M059J (cell line): ENCODE measurements around the gene TCIRG1. TPM values are rescaled to one million over a fixed set of nuclear protein-coding genes. Genes with fewer than 3 reads are reported as not detected.

Source experiments
- DNase-seq: peaks from one replicate; pipeline ENCODE4 v3.0.0-alpha.2; 2012; ENCODE audit warnings: low read depth
- total RNA-seq: library from RNA; depleted of rRNA; stranded (reverse); fragments of >200 nt; shearing (Covaris generic); gene quantifications from 2 replicates; pipeline ENCODE4 v1.2.3, GENCODE V29; 2014

Gene TCIRG1
- total RNA-seq, 1 experiment from 2014 or later = 33.9 TPM

DNA sequence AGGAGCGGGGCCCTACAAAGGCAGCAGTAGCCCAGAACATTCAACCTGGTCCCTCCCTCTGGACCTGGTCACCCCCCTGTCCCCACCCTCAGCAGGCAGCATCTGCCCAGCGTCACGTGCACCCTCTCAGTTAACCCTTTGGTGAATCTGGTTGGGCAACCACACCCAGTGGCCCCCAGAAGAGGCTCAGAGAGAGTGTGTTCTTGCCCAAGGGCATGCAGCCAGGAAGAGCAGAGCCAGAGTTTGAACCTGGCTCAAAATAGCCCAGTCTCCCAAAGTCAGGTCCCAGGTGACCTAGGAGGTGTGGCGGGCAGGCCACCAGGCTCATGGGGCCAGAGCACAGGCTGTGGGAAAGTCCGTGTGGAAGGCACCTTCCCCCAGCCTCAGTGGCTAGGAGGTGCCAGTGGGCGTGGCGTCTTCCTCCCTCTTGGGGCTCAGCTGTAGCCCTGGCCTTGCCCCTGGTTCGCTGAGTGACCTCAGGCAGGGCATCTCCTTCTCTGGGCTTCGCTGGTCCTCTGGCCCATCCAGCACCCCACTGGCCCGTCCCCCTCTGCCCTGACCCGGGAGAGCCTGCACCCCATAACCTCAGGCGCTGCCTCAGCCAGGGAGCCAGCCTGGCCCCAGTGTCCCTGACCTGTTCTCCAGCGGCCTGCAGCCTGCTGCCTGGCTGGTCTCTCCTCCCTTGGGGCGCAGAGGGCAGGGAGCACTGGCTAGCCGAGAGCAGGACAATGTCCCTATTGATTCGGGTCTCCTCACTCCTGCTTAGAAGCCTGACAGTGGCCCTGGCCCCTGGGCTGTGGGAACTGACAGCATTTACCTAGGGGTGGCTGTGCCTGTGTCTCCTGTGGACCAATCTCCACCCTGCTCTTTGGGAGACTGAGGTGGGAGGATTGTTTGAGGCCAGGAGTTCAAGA lies 21.7 kb upstream of the TCIRG1 start:
- DNase-seq = no peak

DNA sequence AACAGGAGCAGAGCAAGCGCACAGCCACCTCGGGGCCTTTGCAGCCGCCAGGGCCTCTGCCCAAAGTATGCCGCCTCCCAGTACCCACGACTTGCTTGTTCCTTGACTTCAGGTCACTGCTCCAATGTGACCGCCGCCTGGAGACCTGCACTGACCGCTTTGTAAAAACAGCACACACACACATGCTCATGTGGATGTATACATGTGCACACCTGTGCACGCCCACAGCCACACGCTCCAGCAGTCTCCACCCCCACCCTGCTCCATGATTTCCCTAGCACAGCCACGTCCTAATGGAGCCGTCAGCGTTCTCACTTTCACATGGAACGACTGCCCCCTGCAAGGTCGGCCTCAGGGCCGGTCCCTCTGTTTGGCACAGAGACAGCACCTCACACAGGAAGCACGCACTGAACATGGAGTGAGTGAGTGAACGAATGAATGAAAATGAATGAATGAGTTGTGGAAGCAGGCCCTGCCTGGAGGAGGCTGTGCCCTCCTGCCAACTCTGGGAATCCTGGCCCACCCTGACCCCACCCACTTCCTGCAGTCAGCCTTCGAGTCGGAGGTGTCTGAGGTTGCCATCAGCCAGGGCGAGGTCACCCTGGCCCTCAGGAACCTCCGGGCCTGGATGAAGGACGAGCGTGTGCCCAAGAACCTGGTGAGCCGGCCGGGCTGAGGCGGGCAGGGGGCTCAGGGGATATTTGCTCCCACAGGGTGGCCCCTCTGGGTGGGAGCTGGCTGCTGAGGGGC lies 20.7 kb upstream of the TCIRG1 start:
- DNase-seq = no peak

DNA sequence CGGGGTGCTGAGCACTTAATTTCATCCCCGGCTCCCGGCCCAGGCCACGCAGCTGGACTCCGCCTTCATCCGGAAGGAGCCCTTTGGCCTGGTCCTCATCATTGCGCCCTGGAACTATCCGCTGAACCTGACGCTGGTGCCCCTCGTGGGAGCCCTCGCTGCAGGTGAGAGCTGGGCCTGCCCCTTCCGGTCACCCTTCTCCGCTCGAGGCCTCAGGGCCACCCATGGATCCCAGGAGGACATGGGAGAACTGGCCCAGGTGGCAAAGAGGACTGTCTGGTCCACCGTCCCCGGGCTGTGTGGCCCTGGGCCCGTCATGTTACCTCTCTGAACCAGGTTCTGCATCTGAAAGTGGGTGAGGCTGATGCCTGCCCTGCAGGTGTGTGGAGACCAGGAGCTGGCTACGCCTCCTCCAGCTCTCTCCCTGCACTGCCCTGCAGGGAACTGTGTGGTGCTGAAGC lies 20.1 kb upstream of the TCIRG1 start:
- DNase-seq = no peak

DNA sequence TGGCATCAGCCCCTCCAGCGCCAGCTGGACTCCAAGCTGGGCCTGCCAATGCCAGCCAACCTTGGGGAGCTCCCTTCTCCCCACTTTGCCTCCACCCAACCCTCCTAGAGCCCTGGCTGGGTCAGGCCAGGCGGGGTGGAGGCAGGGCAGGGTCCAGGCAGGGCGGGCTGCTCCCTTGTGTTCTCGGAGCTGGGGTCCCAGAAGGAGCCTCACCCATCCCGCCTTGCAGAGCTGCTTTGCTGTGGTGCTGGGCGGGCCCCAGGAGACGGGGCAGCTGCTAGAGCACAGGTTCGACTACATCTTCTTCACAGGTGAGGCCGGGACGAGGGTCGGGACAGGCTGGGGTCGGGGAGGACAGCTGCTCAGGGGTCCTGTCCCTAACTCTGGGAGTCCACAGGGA lies 19.3 kb upstream of the TCIRG1 start:
- DNase-seq = no peak

DNA sequence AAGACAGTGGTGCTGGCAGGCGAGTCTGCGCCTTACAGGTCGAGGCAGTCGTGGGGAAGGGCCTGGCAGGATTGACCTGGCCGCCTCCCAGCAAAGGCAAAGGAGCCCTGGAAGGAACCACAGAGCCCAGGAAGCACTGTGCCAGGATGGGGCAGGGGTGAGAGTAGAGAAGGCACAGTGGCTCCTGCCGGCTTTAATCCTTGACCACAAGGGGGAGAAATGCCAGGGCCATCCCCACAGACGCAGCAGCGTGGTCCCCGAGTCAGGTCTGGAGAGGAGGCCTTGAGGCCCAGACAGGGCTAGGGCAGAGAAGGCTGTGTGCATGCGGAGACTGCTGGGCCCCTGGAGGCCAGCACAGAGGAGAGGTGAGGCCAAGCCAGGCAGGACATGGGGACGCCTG lies 18.2 kb upstream of the TCIRG1 start:
- DNase-seq = peak; percentile 84

DNA sequence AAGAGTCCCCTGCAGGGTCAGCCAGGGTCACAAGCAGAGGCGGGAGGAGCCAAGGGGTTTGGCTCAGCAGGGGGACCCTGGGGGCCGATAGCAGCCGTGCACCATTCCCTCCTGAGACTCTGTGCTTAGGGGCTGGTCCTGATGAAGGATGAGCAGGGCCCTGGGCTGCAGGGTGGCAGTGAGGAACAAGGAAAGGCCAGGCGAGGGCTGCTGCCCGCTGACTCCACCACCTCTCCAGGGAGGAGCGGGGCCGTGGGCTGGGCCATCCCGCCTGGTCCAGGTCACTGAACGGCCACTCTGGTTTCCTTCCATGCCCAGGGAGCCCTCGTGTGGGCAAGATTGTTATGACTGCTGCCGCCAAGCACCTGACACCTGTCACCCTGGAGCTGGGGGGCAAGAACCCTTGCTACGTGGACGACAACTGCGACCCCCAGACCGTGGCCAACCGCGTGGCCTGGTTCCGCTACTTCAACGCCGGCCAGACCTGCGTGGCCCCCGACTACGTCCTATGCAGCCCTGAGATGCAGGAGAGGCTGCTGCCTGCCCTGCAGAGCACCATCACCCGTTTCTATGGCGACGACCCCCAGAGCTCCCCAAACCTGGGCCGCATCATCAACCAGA lies 17.5 kb upstream of the TCIRG1 start:
- DNase-seq = peak; percentile 63

DNA sequence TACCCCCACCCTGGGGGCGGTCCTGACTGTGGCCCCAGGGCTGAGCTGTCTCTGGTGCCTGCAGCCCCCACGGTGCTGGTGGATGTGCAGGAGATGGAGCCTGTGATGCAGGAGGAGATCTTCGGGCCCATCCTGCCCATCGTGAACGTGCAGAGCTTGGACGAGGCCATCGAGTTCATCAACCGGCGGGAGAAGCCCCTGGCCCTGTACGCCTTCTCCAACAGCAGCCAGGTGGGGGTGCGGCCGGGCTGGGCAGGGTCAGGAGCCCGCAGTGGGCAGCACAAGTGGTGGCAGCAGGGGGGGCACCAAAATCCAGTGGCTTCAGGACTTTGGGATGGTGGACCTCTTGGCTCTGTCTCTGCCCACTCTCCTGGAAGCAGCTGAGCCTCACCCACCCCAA lies 16.3 kb upstream of the TCIRG1 start:
- DNase-seq = no peak

DNA sequence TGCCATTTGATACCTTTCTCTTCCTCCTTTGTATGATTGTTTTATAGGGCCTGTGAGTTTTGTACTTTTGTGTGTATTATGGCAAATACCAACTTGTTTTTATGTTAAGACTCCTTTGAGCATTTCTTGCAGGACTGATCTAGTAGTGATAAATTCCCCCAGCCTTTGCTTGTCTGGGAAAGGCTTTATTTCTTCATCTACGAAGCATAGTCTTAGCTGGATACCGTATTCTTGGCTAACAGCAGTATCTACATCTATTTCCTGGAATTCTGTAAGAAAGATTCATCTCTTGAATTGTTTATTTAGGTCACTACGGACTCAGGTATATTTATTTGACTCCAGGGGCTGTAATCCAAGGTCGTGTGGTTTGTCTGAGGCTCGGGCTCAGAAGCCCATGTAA lies 14.3 kb upstream of the TCIRG1 start:
- no peak for DNase-seq

DNA sequence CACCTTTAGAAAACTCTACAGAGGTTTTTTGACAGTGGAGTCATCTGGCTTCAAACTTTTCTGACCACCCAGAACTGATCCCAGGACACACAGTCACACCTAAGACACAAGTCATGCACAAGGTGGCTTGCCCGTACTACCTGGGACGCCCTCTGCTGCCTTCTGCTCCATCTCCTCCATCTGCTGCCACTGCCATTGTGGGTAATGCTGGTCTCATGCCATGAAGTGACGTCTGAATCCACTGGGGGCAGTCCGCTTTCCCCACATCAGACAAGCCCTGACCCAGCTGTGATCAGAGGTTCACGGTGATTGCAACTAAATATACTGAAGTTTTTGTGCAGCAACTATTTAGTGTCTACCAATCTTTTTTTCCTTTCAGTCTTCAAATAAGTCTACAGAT lies 13.8 kb upstream of the TCIRG1 start:
- no peak for DNase-seq

DNA sequence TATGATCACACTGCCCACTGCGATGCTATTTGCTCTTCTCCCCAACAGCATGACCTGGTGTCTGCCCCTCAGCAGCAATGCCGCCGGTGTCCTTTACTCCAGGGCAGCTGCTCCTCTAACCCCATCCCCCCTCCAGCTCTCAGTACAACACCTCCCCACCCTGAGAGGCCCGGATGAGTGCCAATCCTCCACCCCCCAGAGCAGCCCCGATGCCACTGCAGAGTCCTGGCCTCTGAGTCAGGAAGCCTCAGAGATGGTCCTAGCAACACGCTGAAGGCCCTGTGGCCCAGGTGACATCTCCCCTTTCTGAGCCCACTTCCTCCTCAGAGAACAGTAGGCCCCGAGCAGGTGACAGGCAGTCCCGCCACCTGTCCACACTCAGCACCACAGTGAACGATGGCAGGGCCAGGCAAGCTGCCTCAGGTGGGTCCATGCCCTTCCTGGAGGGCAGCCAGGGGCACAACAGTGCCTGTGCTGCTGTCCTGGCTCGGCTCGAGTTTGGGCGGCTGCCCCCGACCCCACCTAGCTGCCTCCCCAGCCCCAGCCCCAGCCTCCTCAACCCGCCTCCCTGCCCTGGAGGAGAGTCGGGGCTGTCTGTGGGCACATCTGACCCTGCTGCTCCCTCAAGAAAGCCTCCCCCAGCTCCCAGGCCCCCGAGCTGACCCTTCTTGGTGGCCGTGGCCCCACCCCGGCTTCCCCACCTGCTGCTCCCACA lies 12.3 kb upstream of the TCIRG1 start:
- DNase-seq = peak; percentile 52

DNA sequence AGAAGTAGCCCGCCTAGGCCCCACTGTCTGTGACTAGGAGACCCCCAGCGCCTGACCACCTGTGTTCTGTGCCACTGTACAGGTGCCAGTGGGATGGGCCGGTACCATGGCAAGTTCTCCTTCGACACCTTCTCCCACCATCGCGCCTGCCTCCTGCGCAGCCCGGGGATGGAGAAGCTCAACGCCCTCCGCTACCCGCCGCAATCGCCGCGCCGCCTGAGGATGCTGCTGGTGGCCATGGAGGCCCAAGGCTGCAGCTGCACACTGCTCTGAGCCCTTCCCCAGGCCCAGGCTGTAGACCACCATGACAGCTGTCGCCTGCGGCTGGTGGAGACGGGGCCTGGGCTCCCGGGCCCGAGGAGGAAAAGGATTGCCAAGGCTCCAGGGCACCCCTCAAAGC lies 11.2 kb upstream of the TCIRG1 start:
- no peak for DNase-seq

DNA sequence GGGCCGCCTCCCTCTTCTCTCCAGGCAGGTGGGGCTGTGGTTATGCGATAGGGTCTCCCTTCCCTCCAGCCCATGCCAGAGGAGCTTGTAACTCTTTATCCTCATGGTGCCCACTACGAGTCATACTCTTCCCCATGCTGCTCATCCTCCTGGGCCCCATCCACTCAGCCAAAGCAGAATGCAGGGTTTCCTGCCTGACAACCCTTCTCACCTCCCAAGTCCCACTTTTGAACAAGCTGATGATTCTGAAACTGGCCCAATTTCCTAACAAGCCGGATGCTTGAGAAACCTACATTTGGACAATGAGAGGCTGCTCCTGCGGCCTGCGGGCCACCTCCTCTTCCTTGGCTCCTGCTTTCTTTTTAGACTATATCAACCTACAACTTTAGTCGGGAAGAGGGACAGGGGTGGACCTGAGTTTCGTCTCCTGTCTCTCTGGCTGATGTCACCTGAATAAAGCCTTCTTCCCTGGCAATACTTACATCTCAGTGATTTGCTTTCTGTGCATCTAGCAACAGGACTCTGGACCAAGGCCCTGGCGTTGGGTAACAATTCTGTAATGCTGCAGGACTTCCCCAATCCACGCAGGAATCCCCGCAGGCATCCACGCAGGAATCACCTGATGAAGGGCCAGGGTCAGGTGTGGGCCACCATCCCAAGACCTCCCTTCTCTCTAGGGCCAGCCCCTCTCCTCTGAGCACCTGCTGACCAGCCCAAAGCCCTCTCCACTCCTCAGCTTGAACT lies 9.9 kb upstream of the TCIRG1 start:
- DNase-seq = peak; percentile 73

DNA sequence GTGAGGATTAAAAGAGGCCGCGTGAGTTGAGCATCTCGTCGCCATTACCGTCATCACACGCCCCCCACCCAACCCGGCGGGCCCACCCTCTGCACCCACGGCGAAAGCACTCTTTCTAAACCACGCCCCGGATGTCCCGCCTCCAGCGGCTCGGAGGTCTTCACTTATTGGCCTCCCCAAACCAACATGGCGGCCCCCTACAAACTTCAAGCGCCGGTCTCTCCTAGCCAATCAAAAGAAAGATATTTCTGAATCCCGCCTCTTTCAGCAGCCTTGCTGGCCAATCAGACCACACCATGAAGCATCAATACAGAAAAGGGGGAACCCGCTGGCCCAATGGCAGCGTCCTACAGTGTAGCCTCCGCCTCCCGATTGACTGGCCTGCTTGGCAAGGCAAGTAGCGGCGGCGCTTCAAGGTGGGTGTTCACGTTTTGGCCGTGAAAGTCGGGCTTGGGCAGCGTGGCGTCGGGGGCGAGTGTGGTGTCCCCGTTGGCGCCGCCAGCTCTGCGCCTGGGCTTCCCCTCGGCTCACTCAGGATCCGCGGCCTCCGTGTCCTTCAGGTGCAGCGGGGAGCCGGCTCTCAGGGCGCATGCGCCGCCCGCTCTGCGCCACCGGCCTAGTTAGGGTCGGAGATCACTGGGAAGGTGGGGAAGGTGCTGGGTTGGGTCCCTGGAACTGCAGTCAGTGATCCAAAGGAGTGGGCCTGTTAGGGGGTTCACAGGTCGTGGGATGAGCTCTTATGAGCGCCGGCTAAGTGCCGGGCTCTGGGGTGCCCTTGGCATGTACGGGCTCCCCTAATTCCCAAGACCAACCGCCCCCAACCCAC lies 8.3 kb upstream of the TCIRG1 start, which contains the start of gene NDUFS8:
Gene NDUFS8, plus strand, starts transcription at position 364 of the 826 bp plus-strand sequence. CDS start 1,471 bp downstream, outside the sequence.
- peak; percentile 99 for DNase-seq

DNA sequence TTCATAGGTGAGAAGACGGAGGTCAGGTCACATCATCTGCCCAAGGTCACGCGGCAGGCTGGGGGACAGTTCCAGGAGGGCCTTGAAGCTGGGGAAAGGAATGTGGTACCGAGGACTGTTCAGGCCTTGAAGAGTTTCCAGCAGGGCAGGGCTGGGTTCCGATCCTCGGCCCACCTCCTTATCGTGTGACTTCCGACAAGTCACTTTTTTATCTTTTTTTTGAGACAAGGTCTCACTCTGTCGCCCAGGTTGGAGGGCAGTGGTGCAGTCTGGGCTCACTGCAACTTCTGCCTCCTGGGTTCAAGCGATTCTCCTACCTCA lies 7.7 kb upstream of the TCIRG1 start:
- DNase-seq = no peak

DNA sequence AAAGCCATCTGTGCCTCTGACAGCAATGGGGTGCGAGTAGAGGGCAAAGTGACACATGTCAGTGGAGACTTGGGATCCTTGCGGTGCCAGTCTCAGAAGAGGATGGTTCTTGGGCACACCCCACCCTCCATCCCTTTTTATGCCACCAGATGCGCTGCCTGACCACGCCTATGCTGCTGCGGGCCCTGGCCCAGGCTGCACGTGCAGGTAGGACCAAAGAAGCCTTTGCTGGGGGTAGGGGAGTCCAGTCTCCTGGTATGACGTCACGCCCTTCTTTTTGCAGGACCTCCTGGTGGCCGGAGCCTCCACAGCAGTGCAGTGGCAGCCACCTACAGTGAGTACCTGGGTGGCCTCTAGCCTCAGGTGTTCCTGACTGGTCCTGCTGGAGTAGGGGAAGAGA lies 6.8 kb upstream of the TCIRG1 start:
- no peak for DNase-seq

DNA sequence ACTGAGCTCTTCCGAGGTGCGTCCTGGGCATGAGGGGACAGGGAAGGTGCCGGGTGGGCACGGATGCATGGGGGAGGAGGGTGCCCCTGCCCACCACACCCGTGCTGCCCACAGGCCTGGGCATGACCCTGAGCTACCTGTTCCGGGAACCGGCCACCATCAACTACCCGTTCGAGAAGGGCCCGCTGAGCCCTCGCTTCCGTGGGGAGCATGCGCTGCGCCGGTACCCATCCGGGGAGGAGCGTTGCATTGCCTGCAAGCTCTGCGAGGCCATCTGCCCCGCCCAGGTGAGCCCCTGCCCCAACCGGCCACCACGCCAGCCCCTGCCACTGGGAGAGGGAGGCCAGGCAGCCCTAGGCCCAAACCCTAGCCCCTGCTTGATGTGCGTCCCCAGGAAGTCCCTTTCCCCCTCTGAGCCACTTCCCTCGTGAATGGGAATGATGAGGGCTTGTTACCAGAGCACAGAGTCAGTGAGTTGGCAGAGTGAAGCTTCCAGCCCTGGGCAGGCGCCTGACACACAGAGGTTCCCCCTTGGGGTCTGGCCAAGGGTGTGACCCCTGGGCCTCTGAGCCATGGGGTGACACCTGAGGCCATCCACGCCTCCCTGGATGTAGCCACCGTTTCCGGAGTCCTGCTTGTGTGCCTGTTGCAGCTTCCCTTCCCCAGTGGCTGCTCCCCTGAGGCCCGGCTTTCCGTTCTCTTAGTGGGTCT lies 5.7 kb upstream of the TCIRG1 start:
- DNase-seq = no peak

DNA sequence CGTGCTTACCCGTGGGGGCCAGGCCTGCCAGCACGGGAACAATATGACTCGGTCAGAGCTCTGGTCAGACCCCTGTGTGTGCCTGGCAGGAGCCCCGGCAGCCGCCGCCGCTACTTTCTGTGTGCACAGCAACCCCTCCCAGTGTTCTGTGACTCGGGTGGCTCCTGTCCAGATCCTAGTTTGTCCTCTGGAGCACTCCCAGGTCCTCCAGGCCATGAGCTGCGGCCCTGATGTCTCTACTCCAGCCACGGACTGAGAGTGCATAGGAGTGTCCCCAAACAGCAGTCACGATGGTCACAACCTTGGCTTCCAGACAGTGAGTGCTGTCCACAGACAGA lies 5.1 kb upstream of the TCIRG1 start:
- DNase-seq = no peak

DNA sequence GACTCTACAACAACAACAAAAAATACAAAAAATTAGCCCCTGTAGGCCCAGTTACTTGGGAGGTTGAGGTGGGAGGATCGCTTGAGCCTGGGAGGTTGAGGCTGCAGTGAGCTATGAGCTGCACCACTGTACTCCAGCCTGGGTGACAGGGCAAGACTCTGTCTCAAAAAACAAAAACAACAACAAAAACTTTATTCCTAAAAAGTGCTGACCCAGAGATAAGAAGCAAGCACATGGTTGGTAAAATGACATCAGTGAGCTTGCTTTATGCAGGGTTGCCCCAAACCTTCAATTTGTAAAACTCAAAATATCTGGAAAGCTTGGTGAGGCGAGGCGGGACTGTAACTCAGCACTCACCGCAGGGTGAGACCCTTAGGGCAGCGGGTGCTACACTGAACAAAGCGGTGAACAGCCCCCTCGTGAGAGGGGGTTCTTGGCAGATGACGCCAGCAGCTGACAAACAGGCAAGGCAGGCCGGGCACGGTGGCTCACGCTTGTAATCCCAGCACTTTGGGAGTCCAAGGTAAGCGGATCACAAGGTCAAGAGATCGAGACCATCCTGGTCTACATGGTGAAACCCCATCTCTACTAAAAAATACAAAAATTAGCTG lies 3.5 kb upstream of the TCIRG1 start:
- DNase-seq = no peak

DNA sequence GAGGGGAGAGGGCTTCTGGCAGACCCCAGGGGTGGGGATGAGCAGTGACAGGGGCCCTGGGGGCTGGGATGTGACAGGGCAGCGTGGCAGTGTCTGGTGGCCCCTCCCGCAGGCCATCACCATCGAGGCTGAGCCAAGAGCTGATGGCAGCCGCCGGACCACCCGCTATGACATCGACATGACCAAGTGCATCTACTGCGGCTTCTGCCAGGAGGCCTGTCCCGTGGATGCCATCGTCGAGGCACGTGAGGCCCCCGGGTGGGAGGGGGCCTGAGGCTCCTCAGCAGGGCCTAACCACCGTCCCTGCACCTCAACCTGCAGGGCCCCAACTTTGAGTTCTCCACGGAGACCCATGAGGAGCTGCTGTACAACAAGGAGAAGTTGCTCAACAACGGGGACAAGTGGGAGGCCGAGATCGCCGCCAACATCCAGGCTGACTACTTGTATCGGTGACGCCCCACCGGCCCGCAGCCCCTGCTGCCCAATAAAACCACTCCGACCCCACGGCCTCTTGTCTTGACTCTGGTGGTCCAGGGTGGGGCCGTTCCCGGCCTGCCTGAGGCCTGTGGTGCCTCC lies 2.6 kb upstream of the TCIRG1 start:
- DNase-seq = no peak
